Ecto neural progenitor cell (in vitro differentiated cells): Measurements from ENCODE around the gene CNTNAP2.

Experiments used
- DNase-seq: peaks from one replicate; pipeline ENCODE4 v3.0.0-alpha.2; 2018; ENCODE audit warnings: low spot score

Gene CNTNAP2

DNA sequence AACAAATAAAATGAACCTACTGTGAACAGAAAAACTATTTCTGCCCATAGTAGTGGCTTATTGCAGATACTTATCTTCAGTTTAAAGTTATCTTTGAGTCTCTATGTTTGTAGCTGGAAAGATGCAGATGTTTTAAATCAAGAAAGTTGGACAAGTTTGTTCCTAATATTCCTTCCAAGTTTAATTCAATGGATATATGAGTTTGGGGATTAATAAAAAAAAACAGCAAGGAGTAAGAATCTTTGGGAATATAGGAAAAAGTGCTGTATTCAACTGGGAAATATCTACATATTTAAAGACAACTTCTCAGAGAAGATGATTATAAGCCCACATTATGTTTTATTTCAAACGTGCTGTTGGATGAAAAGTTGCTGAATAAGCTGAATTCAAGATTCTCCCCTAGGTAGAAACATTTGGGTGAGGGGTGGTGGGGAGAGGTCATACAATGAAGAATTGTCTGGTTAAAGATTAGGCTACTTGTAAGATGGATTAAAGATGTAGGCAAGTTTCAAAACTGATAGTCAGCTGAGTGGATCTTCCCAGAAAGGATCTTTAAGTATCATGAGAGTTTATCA is 1135.2 kb downstream of the CNTNAP2 start:
- no peak for DNase-seq

GRCh38 chr7:147261693-147262092 is 1145.1 kb downstream of the CNTNAP2 start:
- DNase-seq = no peak

DNA sequence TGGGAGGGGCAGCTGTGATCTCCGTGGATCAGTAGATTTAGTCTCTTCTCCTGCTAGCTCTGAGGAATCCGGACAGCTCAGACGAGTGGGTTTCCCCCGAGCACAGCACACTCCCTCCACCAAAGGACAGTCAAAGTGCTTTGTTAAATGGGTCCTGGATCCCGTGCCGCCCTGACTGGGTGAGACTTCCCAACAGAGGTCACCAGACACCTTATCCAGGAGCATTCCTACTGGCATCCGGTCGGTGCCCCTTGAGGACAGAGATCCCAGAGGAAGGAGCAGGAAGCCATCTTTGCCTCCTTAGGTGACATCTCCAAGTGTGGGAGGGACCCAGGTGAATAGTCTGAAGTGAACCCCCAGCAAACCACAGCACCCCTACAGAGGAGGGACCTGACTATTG is 1148.9 kb downstream of the CNTNAP2 start:
- no peak for DNase-seq

- DNase-seq = no peak
These were observed 1159.5 kb downstream of the CNTNAP2 start for GRCh38 chr7:147276106-147276505.

DNA sequence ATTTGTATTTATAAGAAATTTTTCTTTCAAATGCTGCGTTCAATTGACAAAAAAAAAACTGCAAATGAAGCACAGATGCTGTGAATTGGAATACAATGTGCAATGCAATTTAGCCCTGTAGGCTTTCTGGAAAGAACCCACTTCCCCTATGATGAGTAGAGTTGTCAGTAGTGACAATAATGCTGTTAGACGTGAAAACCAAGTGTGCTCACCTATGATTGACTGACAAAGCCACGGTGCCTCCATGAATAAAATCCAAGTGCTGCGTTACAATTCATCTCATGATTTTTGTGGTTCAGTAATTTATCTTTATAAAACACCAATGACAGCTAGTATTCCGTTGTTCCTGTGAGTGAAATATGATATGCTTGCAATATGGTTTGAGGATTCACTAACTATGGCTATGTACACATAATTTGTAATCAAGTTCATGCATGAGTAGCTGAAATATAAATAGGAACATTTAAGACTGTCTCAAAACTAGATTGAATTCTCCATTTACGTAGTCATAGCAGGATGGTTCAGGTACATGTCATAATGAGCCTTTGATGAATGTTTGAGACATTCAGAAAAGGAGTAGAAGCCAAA is 1160.3 kb downstream of the CNTNAP2 start:
- DNase-seq = no peak

GRCh38 chr7:147279514-147279913 is 1162.9 kb downstream of the CNTNAP2 start:
- no peak for DNase-seq

GRCh38 chr7:147279964-147280374 is 1163.4 kb downstream of the CNTNAP2 start:
- DNase-seq = no peak

DNA sequence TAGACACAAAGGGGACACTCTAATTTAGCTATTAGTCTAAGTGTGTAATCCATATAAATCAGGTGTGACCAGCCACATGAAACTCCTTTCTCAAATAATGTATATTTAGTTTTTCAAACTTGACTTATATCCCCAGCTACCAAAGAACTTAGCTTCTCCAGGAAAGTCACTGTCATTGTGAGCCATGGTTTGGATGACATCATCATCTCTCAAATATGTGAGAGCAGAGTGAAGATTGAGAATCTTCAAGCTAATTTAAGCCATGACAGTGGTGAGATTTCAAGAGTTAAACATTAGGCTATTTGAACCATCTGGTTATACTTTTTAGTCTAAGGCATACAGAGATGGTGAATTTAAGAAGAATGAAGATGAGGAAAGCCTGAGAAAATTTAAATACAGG is 1165.6 kb downstream of the CNTNAP2 start:
- no peak for DNase-seq

DNA sequence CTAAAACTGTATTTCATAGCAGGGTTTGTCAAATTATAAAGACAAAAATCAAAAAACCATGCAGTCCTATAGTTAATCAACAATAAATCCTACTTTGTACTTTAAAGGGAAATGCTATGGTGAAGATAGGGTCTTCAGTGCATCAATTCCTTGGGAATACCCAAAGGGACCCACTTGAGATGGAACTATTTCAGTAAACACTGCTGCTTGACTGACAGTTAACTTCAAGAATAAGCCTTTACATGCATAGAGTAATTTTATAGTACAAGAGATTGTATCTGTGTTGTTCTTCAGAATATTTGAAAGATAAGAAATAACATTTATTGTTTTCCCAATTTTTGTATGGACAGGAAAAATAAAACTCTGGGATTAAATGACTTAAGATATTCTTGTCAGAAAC is 1179.6 kb downstream of the CNTNAP2 start:
- no peak for DNase-seq

DNA sequence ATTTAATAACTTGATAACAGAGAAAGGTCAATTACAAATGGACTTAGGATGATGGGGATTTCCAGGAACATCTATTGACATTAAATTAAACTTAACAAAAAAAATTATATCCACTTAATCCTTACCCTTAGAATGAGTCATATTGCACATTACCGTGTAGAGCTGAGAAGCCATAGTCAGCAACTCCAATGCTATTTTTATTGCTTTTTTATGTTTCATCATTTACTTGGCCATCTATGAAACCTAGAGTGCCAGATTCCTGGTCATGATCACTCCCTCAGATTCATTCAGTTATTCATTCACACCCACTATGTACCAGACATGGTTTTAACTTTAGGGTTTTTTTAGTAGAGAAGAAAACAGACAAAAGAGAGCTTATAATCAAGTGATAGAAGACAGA is 1180.4 kb downstream of the CNTNAP2 start:
- DNase-seq = no peak

DNA sequence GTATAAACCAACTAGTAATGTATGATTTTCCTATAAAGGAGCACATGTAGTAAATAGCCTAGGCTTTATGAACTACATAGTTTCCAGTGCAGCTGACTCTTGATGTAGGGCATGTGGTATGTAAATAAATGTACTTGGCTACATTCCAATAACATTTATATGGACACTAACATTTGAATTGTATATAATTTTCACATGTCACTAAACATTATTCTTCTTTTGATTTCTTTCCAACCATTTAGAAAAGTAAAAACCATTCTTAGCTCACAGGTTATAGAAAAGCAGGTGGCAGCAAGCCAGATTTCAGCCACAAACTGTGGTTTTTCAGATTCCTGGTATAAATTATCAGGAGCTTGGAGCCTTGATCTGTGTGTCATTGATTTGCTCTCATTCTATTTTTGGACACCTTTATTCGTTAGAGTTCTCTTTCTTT is 1182.0 kb downstream of the CNTNAP2 start:
- no peak for DNase-seq

DNA sequence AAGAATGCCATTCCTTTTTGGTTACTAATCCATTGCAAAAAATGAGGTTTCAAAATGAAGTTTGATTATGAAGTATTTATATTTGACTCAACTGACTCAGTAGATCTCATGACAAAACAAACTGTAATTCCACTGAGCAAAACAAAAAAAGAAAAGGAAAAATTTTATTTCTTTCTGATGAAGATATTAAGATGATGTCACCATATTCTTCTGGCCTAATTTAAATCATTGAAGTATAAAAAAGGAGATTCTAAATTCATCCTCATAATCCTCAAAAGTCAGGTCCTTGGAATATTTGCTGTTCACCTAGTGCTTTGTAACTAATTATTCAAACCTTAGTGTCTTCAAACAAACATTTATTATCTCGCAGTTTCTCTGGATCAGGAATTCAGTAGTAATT is 1183.7 kb downstream of the CNTNAP2 start:
- DNase-seq = no peak

- DNase-seq = no peak
These were observed 1187.8 kb downstream of the CNTNAP2 start for GRCh38 chr7:147304376-147304775.

DNA sequence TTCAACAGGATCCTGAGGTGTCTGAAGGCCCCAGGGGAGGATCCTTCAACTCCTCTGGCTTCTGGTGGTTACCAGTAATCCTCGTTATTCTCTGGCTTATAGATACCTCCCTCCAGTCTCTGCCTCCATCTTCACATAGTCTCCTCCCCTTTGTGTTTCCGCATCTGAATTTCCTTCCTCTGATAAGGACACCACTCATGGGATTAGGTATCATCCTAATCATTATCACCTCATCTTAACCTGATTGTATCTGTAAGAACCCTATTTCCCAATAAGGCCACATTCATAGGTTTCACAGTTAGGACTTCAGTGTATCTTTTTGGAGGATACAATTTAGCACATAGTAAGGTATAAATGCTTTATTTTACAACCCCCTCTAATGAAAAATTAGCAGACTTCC is 1189.2 kb downstream of the CNTNAP2 start:
- DNase-seq = no peak

DNA sequence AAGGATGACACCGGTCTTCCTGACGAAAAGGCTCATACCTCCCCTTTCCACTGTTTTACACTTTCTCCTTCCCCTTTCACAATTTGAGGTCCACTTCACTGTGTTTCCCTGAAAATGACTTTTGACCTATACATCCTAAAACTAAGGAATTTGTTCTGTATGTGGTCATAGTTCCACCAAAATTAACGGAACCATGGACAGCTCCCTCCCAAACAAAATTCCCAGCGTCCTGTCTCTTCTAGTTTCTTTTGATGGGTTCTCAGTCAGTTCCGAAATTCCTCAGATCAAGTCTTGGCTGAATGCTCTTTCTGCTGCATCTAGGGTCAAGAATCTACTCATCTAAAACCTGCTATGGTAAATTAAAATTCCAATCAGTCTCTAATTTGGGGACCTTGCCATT is 1191.9 kb downstream of the CNTNAP2 start:
- DNase-seq = no peak

DNA sequence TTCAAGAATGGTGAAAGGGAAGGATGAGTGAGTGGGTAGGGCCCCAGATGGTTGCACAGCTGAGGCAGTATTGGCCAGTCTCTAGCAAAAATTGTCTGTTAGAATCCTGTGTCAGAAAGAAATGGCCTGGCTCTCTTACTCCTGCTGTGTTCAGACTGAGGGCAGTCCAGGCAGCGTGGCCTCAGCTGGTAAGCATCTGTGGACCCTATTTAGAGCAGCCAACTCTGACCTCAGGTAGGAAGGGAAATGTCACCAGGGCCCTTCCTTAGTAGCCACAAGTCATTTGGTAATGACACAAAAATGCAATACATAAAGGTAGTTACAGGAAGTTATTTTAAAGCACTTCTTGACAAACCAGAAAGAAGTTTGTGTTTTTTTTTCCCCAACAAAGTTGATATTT is 1194.7 kb downstream of the CNTNAP2 start:
- DNase-seq = no peak

GRCh38 chr7:147321504-147321903 is 1204.9 kb downstream of the CNTNAP2 start:
- no peak for DNase-seq

DNA sequence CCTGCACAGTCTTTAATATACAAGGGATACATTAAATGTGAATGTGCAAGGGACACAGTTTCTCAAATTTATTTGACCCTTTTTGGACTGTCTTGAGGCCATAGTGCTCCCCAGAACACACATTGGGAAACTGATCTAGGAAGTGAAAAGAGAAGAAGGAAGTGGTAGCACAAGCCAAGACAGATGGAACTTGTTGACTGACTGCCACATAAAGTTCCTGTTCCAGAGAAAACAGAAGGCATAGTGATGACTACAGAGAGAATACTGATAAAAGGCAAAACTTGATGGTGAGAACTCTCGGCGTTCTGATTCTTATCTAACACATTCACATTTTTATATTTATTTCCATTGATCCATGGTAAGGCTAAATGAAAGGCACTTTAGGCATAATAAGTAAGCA is 1216.4 kb downstream of the CNTNAP2 start:
- DNase-seq = no peak

DNA sequence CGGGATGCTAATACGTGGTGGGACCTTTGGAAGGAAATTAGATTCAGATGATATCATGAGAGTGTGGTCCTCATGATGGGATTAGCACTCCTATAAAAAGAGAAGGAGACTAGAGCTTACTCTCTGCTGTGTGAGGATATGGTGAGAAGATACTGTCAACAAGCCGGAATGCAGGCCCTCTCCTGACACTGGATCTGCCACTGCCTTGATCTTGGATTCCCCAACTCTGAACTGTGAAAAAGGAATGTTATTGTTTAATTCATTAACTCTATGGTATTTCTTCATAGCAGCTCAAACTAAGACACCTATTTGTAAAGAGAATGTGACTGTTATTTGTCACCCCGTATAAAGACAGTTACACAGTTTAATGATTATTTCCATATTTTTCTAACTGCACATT is 1246.5 kb downstream of the CNTNAP2 start:
- DNase-seq = no peak

GRCh38 chr7:147376192-147376591 is 1259.6 kb downstream of the CNTNAP2 start:
- no peak for DNase-seq

DNA sequence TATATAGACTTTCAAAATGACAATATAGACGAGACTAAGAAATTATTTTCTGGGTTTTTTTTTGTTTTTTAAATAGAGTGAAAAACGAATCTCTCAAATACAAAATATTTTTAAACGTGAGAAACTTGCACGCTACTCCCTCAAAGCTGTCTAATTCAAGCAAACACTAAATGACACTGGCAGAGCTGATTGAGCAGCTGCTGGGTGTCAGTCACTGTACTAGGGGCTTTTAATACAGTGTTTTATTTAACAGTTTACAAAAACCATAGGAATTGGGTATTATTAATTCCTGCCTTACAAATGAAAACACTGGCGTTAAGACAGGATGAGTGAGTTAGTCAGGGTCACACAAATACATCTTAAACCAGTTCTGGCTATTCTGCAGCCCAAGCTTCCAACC is 1264.3 kb downstream of the CNTNAP2 start:
- no peak for DNase-seq

GRCh38 chr7:147394329-147394728 is 1277.7 kb downstream of the CNTNAP2 start:
- DNase-seq = no peak

- no peak for DNase-seq
These were observed 1283.7 kb downstream of the CNTNAP2 start for GRCh38 chr7:147400221-147400689.

- DNase-seq = no peak
These were observed 1284.3 kb downstream of the CNTNAP2 start for GRCh38 chr7:147400925-147401324.
